ENCODE data around the gene CNOT1. TPM values are rescaled to one million over a fixed set of nuclear protein-coding genes. Genes with fewer than 3 reads are reported as not detected.

CNOT1 gene
- total and polyA plus RNA-seq, 3 donors from 2014 or later = 267 to 449 (median 272) TPM

- WGBS, 2 donors = 61 to 75% methylated on average over 3 of the region's 3 CpGs
- Histone ChIP-seq H3K27ac (no peak overlapping the region), H3K27me3 (no peaks in the 10 kb centered on the region), H3K36me3 (ENCODE audit: low read depth, missing control alignments) (no peaks in the 10 kb centered on the region), H3K4me1 (no peaks in the 10 kb centered on the region), H3K4me3 (no peak overlapping the region), H3K9me3 (no peaks in the 10 kb centered on the region)
- intact Hi-C loops (cut with DNase I; ENCODE audit: low total_unique reads) = no loop called here
- DNase-seq = no peak
- no peak for TF ChIP-seq POLR2A (IDR thresholded peaks at IDR 0.05)
- no peak for TF ChIP-seq CTCF (IDR thresholded peaks at IDR 0.05)
Observed at GRCh38 chr16:58649707-58650106, 20.1 kb upstream of the CNOT1 start.

GRCh38 chr16:58647107-58647506 is 17.5 kb upstream of the CNOT1 start:
- no peaks in the 10 kb centered on the region for H3K36me3 ChIP-seq (ENCODE audit: low read depth, missing control alignments)
- TF ChIP-seq POLR2A (IDR thresholded peaks at IDR 0.05) = no peak
- no peak for TF ChIP-seq CTCF (IDR thresholded peaks at IDR 0.05)
- no peaks in the 10 kb centered on the region for H3K9me3 ChIP-seq
- DNase-seq = no peak
- no peaks in the 10 kb centered on the region for H3K27me3 ChIP-seq
- H3K4me3 ChIP-seq = no peak overlapping the region
- intact Hi-C loops (cut with DNase I; ENCODE audit: low total_unique reads) = no loop called here
- 86 to 90% methylated on average over 4 of the region's 4 CpGs for WGBS, 2 donors
- no peaks in the 10 kb centered on the region for H3K4me1 ChIP-seq
- H3K27ac ChIP-seq = no peak overlapping the region

GRCh38 chr16:58644765-58645487 is 15.3 kb upstream of the CNOT1 start:
- no peaks in the 10 kb centered on the region for H3K4me1 ChIP-seq
- H3K9me3 ChIP-seq = no peaks in the 10 kb centered on the region
- TF ChIP-seq CTCF (IDR thresholded peaks at IDR 0.05) (no peak), POLR2A (IDR thresholded peaks at IDR 0.05) (no peak)
- 86 to 90% methylated on average over 5 to 8 of the region's 8 CpGs for WGBS, 2 donors
- DNase-seq = no peak
- H3K4me3 ChIP-seq = no peak overlapping the region
- no peaks in the 10 kb centered on the region for H3K27me3 ChIP-seq
- H3K36me3 ChIP-seq (ENCODE audit: low read depth, missing control alignments) = no peaks in the 10 kb centered on the region
- no peak overlapping the region for H3K27ac ChIP-seq
- intact Hi-C loops (cut with DNase I; ENCODE audit: low total_unique reads) = no loop called here

GRCh38 chr16:58644108-58644507 is 14.5 kb upstream of the CNOT1 start:
- Histone ChIP-seq H3K9me3 (no peaks in the 10 kb centered on the region), H3K4me3 (no peak overlapping the region), H3K36me3 (ENCODE audit: low read depth, missing control alignments) (no peaks in the 10 kb centered on the region), H3K27me3 (no peaks in the 10 kb centered on the region), H3K27ac (no peak overlapping the region), H3K4me1 (no peaks in the 10 kb centered on the region)
- intact Hi-C loops (cut with DNase I; ENCODE audit: low total_unique reads) = no loop called here
- WGBS, 2 donors = 72 to 77% methylated on average over 5 of the region's 5 CpGs
- TF ChIP-seq CTCF (IDR thresholded peaks at IDR 0.05) (no peak), POLR2A (IDR thresholded peaks at IDR 0.05) (no peak)
- no peak for DNase-seq

- intact Hi-C loops (cut with DNase I; ENCODE audit: low total_unique reads) = no loop called here
- Histone ChIP-seq H3K27ac (no peak overlapping the region), H3K9me3 (no peaks in the 10 kb centered on the region), H3K4me3 (no peak overlapping the region), H3K36me3 (ENCODE audit: low read depth, missing control alignments) (no peaks in the 10 kb centered on the region), H3K27me3 (no peaks in the 10 kb centered on the region), H3K4me1 (peaks cover 3% of the 10 kb centered on the region)
- DNase-seq = no peak
- WGBS, 2 donors = 83% methylated on average over 5 of the region's 5 CpGs; no CpG with 5 or more reads in 1 of the 2 donors
- no peak for TF ChIP-seq POLR2A (IDR thresholded peaks at IDR 0.05)
- no peak for TF ChIP-seq CTCF (IDR thresholded peaks at IDR 0.05)
Observed at GRCh38 chr16:58640949-58641348, 11.3 kb upstream of the CNOT1 start.

Measured in testis (tissue), 3 donors.